Inflammatory macrophage treated with lipopolysaccharide for 1 hour (primary cell): ENCODE data around the gene IZUMO3.
"Not testable (repeated sequence)": the region's sequence is repeated elsewhere in the genome, so short reads cannot be mapped to it uniquely, and the experiment has no call there.

Experiments used
- DNase-seq, 2 donors: peaks; one replicate each; pipeline ENCODE4 v3.0.0-alpha.2; 2020 to 2022

The IZUMO3 gene, protein sequence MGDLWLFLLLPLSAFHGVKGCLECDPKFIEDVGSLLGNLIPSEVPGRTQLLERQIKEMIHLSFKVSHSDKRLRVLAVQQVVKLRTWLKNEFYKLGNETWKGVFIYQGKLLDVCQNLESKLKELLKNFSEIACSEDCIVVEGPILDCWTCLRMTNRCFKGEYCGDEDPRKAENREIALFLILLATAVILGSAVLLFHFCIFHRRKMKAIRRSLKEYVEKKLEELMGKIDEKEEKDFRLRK

DNA sequence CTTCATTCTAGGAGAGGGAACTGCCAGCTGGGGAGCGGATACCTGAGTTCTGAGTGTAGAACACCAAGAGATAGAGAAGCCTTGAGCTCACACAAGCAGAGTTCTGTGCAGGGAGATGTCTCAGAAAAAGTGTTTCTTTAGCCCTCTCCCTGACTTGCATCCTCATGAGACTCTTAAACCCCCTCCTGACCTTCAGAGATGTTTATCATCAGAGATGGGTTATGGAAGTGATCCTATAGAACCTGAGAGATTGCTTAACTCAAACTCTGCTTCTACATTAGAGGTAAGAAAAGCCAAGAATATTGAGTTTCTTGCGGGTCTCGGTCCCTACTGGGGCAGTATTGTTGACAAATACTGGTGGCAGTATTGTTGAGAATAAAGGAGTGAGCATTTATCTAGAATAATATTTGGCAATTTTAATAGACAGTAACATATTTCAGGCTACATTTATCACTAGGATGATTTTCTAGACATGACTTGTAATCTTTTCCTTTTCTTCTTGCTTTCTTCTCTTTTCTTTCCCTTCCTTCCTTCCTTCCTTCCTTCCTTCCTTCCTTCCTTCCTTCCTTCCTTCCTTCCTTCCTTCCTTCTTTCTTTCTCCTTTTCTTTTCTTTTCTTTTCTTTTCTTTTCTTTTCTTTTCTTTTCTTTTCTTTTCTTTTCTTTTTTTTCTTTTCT is at the start of gene IZUMO3:
Gene IZUMO3 (minus strand): TSS at position 51 of the 676 bp plus-strand sequence. CDS start 248 bp downstream, outside the sequence.
- no peak for DNase-seq

DNA sequence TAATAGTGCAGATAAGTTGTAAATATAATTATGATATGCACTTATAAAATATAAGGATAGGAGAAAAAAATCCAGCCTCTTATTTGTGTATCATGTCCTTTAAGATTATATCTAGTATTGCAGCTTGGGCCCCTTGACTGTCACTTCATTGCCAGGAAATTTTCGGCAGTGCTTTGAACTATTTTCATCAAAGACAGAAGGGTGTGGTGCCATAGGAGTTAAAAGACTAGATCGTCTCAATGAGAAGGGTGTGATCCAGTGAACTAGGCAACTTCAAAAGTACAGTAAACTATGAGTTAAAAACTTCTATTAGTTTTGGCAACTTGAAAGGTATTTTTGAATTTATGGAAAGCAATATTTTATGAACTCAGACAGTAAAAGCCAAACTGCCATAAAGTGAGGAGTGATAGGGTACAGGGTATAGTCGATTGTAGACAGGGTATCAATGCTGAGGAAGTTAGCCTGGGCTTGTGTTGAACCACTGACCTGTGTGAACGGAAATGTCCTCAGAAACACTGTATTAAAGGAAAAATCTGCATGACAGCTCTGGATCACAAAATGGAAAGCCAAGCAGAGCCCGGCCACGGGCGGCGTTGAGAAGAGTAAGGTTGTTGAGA is 48.6 kb upstream of the IZUMO3 start:
- no peak for DNase-seq

DNA sequence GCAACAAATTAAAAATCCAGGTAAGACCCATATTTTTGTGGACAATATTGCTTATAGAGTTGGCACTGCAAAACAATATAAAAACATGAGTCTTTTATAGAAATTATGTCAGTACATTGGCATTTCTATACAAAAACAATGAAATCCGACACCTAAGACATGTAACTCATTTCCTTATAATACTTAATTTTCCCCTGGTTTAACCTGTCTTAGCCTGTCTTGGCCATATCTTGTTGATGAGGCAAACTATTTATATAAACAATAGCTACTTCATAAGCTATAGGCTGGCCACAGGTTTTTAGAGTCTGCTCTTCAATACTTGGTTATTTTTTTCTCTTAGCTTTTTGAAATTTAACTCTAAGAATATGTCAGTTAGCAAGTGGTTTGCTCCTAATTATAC is 44.7 kb upstream of the IZUMO3 start:
- no peak for DNase-seq

DNA sequence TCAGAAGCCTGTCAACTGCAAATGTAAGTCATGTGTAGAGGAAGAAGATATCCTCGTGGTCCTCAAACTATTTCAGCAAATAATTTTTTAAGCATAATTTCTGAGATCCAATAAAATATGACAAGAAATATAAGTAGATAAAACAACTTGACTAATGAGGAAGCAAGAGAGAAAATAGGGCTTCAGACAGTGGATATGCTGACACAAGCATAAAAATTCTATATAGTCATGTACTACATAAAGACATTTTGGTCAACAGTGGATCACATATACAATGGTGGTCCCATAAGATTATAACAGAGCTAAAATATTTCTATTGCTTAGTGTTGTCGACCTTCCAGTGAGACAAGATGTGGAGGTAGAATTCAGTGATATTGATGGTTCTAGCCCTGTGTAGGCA is 42.2 kb upstream of the IZUMO3 start:
- no peak for DNase-seq

DNA sequence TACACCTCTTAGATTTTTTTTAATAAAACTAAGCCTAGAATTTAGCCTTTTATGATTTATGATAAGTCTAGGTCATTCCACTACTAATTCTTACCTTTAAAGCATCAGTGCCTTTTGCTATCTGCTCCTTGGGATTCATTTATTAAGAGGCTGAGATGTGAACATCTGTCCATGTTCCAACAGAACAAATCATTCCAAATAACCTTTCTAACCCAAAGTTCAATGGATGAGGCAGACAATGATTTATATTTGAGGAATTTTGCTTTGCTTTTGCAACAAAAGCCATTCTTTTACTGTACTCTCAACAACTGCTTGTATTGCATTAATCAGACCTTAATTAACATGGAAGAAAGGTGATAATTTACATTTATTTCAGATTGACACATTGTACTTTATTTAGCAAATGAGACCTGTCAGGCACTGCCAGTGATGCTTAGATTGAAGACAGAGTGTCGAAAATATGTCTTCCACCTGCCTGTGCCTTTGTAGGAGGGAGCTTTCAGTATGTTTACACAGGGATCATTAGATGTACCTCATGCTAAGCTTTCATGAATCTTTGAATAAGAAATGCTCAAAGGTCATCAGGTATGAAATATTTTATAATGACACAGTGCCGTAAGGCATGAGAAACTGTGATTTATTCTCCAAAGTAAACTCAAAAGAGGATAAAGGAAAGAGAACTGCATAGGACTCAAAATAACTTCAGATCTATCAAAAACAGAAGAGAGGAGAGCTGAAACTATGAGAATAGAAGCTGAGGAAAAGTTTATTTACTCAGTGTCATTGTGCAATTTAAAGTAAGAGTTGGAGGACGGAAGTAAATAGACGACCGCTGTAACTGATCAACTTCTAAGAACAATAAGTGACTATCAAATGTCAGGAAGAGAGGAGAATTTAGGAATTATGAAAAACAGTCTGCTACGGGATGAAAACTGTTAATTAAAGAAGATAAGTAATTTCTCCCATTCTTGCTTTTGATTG is 36.7 kb upstream of the IZUMO3 start:
- DNase-seq, result no peak

DNA sequence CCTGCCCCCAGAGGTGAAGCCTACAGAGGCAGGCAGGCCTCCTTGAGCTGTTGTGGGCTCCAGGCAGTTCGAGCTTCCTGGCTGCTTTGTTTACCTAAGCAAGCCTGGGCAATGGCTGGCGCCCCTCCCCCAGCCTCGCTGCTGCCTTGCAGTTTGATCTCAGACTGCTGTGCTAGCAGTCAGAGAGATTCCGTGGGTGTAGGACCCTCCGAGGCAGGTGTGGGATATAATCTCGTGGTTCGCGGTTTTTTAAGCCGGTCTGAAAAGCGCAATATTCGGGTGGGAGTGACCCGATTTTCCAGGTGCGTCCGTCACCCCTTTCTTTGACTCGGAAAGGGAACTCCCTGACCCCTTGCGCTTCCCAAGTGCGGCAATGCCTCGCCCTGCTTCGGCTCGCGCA is 34.3 kb upstream of the IZUMO3 start:
- DNase-seq, result not testable (repeated sequence)

DNA sequence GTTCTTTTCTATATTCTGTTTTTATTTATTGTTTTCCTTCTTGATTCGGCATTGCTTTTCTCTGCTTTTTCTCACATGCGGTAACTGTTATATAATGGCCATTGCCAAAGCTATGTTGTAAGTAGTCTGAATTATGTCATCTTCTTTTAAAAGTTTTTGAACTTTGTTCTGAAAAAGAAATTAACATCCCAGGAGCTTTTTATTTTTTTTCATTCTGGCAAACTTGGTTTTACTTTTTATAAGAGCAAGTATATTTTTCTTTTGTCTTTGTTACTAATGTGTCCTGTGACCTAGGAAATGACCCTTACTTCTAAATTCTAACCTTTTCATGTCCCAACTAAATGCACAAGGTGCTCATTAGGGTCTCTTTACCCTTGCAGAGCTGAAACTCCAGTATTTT is 26.7 kb upstream of the IZUMO3 start:
- no peak for DNase-seq

DNA sequence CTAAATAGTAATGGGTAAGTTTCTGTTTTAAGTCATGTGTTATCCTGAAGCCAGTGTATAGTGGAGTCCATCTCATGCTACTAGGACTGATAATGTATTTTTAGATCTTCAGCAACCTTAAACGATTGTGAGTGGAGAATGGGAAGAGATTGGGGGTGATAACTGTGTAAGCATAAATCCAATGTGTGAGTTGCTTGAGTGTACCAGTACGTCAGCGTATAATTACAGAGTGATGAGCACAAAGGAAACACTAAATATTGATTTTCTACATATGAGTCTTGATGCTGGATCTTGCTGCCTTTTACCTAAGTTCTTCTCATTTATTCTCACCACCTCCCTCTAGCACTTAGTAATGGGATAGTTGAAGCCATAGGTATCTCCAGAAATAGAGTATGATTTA is 16.3 kb upstream of the IZUMO3 start:
- no peak for DNase-seq

DNA sequence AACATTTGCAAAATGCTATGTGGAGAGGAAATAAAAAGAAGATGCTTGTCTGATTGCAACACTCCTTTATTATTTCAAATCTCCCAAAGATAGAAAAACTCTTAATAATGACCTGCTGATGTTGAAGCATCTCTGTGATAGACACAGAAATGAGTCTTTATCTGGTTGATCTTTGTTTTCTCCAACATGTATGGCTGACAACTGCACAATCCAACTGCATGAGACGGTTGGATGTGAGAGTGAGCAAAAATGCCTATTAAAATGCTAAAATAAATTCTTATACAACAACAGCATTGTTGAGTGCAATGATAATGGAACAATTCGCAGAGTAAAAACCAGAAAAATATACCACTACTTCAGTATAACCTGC is 7.5 kb upstream of the IZUMO3 start:
- no peak for DNase-seq

DNA sequence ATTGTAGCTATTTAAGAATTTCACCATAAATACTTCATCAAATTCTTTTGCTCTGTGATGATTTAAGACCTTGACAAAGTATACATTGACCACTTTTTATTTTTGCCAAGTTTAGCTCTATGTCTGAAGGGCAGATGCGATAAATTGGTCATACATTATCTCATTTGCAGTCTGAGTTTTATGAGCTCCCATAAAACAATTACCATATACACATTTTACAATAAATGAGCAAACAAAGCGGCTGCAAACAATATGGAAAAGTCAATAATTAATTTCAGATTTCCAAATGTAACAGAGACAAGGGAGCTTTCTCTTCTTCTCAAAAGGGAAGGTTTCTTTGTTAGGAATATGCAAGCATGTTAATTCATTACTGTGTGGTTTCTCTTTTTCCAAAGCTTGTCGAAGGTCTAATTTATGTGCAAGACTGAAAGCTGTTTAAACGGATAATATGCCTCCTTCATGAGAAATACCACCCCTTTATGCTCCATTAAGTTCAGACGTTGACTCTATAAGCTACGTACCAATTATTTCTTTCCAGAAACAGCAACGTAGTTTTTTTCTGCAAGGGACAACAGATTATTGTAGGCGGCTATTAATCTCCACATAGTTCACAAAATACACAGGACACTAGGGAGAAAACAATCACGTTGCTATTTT is 7.0 kb upstream of the IZUMO3 start:
- no peak for DNase-seq

DNA sequence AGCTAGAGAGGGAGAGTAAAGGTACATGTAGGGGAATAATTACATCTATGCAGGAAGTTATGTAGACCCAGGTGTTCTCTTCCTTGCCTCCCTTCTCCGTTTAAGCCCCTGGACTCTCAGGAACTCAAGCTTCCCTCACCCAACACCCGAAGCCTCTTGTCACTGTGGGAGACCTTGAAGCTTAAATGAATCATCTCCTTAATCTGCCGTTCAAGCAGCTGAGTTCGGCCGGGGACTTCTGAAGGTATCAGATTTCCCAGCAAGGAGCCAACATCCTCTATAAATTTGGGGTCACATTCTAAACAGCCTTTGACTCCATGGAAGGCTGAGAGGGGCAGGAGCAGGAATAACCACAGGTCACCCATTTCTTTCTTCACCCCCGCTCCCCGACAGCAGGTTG is 412 bp downstream of the IZUMO3 start:
- DNase-seq, result no peak

DNA sequence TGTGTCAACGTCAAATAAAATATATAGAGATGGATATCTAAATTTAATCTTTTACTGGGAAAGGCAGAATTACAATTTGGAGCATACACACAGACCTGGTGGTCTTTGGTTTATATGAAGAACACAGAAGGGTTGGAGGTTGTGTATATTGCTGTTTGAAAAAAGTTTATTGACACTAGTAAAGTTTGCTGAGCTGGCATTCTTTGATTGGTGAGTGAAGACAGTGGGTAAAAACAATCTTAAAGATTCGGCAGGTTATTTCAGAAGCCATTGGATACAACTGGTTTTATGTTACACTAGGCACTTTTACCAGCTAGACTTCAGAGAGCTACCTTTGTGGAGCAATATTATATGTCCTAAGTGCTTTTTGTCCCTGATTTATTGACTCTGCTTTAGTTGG is 27.2 kb downstream of the IZUMO3 start:
- no peak for DNase-seq

DNA sequence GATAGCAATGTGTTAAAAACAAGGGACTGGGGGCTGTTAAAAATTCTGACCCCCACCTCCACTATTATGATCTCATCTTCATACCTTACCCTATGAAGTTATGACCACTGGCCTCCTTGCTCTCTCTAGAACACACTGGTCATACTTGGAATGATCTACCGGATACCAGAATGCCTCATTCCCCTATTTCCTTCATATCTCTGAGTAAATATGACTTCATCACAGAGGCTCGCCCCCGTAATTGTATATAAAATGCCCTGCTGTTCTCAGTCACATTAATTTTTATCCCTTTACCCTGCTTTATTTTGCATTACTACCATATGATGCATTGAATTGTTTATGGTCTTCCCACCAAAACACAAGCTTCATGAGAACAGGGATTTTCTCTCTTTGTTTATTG is 29.2 kb downstream of the IZUMO3 start:
- DNase-seq, result no peak

DNA sequence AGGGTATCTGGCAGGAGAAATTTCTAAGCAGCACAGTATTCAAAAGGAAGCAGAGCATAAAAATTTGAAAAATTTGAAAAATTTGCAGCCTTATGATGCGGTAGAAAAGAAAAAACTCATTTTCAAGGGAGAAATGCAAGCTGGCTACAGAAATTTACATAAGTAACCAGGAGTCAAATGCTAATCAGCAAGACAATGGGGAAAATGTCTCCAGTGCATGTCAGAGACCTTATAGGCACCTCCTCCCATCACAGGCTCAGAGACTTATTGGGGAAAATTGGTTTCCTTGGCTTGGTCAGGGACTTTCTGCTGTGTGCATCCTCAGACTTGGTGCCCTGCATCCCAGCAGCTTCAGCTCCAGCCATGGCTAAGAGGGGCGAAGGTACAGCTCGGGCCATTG is 35.8 kb downstream of the IZUMO3 start:
- no peak for DNase-seq

DNA sequence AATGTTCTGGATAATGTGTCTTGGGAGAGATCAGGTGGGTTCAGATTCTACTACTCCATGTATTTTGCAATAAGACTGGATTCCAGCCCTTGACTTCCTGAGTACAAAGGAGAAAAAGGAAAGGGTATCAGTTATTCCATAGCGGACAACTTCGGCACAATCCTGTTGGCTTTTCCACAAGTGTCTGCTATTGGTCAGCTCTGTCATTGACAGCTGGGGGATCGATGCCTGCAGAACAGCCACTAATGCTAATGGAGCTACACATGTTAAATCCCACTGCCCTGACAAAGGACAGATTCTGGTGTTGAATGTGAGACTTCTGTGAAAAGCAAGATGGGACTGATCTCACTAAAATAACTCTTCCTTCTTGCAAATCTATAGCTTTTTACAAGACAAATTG is 41.2 kb downstream of the IZUMO3 start:
- DNase-seq, result no peak

DNA sequence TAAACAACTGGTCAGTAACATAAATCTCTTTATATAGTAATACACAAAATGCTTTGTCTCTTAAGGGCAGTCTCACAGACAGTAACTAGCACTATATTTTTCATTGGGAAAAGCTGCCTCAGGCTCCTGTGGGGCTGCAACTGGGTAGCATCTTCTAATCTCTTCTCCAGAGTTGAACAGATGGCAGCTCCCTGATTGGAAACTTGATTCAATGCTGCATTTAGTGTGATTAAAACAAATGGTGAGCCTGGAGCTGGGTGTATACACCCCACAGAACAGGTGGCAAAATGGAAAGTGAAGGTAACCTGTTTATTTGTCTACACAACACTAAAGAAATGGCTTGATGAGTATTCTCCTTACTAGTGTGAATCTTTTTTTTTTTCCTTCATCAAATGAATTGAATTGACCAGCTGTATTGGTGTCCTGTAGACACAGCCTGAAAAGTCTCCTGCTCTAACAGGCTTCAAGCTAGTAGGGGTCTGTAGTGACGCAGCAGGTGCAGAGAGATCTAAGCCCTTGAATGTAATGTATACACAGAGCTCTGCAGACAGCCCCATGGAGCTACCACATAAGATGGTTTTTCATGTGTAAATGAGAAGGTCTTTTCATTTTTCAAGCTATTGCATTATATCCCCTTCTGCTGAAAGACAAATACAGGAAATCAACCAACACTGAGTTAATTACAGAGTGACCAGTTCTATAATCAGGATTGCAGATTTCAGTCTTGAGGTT is 43.3 kb downstream of the IZUMO3 start:
- no peak for DNase-seq

DNA sequence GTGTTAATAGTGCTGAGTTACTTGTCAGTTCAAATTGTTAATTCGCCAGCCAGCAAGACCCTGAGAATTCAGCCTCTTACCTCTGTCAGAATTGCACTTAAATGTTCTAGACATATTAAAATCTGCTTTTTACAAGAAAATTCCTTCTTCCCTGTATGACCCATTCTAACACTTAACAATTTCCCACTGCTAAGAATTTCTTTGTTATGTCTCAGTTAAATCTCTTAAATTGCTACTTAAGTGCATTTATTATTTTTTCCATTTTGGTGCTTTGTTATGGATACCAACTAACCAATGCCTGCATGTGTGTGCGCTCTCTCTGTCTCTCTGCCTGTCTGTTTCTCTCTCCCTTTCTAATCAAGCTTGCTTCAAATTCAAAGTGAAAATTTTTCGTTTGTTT is 44.9 kb downstream of the IZUMO3 start:
- no peak for DNase-seq

DNA sequence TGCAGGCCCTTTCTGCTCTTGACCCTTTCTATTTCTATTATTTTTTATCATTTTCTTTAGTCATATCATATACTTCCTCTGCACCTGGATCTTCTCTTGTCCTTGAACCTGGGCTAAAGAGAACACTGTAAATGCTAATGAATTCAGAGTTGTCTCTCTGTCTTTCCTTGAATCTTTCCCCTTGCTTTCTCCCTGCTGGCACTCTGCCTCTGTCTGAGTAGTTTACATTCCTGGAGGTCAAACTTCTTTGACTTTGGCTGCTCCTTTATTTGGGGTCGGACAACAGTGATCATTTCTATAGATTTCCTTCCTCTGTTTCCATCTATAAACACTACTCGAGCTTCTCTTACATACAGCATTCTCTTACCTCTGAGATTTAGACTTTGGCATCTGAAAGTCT is 47.1 kb downstream of the IZUMO3 start:
- no peak for DNase-seq

DNA sequence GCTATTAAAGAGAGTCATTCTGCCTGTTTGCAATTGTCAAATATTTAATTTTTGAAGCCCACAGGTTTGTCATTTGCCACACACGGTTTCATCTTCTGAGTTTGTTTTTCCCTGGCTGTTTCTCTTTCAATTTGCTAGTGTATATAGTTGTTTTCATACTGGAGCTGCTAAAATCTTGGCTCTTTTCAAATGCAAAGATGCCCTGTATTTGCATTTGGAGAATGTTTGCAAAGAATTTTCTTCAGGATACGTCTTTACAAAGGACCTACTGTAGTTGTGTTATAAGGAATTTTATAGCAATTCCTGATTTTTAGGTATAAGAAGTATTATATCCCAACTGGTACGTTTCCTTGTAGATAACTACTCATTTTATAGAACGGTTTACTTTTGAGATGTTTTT is 48.0 kb downstream of the IZUMO3 start:
- DNase-seq, result no peak
